Naive B cell (primary cell): ENCODE results near the gene STXBP1. TPM values are rescaled to one million over a fixed set of nuclear protein-coding genes. Genes with fewer than 3 reads are reported as not detected.
A peak's percentile ranks its signal among the peaks of the same experiment; 100 is the strongest.

ENCODE experiments used
- ATAC-seq, 2 donors: fragments of 150-1000 bp; cut with Tn5 transposase; 2 replicates each; pipeline ENCODE4 v1.10.0; 2021; ENCODE audit warnings: low read depth in 2 of 2, mild to moderate bottlenecking in 2 of 2, moderate library complexity in 2 of 2
- DNase-seq: peaks from one replicate; pipeline ENCODE4 v3.0.0; 2022
- H3K27ac Mint-ChIP-seq, 6 donors: one replicate each; pipeline ENCODE4 v1.8.0; 2020 to 2022; ENCODE audit warnings: mild to moderate bottlenecking in 6 of 6, mixed read lengths in 6 of 6, moderate library complexity in 5 of 6, inconsistent platforms in 2 of 6
- H3K27me3 Mint-ChIP-seq, 3 donors: one replicate each; pipeline ENCODE4 v1.8.0; 2021 to 2022; ENCODE audit warnings: mixed read lengths in 3 of 3, mild to moderate bottlenecking in 1 of 3
- H3K36me3 Mint-ChIP-seq, 2 donors: one replicate each; pipeline ENCODE4 v1.8.0; 2020 to 2022; ENCODE audit warnings: mixed read lengths in 2 of 2, inconsistent platforms in 1 of 2, mild to moderate bottlenecking in 1 of 2
- H3K4me1 Mint-ChIP-seq, 3 donors: one replicate each; pipeline ENCODE4 v1.8.0; 2020 to 2022; ENCODE audit warnings: mixed read lengths in 3 of 3, inconsistent platforms in 1 of 3, mild to moderate bottlenecking in 1 of 3, moderate library complexity in 1 of 3
- H3K4me3 Mint-ChIP-seq, 8 donors: one replicate each; pipeline ENCODE4 v1.8.0; 2020 to 2022; ENCODE audit warnings: mild to moderate bottlenecking in 8 of 8, mixed read lengths in 8 of 8, moderate library complexity in 8 of 8, inconsistent platforms in 2 of 8
- H3K9me3 Mint-ChIP-seq, 7 donors: one replicate each; pipeline ENCODE4 v1.8.0; 2020 to 2022; ENCODE audit warnings: mixed read lengths in 7 of 7, mild to moderate bottlenecking in 5 of 7, inconsistent platforms in 2 of 7, moderate library complexity in 1 of 7
- polyA plus RNA-seq, 6 donors: library from polyadenylated mRNA; unstranded; fragments of 300-500 nt; fragmentation: Illumina TruSeq; gene quantifications; one replicate each; pipeline ENCODE4 v1.2.3, GENCODE V29; 2021; ENCODE audit warnings: low read depth in 6 of 6

Gene STXBP1
- polyA plus RNA-seq, 6 donors from 2014 or later = 0.31 TPM; not detected in 5

DNA sequence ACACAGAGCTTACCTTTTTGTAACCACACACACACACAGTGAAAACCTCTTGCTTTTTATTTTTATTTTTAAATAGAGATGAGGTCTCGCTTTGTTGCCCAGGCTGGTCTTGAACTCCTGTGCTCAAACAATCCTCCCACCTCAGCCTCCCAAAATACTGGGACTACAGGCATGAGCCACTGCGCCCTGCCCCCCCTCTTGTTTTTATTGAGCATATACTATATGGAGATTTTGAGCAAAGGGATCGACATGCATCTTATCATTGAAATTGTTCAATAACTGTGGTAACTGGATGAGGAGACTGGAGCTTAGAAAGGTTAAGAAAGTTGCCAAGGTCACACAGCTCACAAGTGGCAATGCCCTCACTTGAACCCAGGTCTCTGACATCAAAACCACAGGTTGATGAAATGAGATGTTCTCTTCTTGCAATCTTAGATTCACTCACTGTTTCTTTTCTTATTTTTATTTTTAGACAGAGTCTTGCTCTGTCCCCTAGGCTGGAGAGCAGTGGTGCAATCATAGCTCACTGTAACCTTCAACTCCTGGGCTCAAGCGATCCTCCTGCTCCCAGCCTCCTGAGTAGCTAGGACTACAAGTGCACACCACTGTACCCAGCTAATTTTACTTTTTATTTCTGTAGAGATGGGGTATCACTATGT, 26.8 kb upstream of the STXBP1 start:
- Mint-ChIP-seq H3K27ac (peak overlapping the region in 1 of 6 donors; percentile 59), H3K27me3 (peaks cover 29 to 39% (median 30%) of the 10 kb centered on the region in 3 donors), H3K4me1 (peaks cover 0 to 5% (median 0%) of the 10 kb centered on the region in 3 donors), H3K4me3 (no peak overlapping the region), H3K9me3 (no peaks in the 10 kb centered on the region), H3K36me3 (no peaks in the 10 kb centered on the region)
- ATAC-seq (no peak), DNase-seq (no peak)

DNA sequence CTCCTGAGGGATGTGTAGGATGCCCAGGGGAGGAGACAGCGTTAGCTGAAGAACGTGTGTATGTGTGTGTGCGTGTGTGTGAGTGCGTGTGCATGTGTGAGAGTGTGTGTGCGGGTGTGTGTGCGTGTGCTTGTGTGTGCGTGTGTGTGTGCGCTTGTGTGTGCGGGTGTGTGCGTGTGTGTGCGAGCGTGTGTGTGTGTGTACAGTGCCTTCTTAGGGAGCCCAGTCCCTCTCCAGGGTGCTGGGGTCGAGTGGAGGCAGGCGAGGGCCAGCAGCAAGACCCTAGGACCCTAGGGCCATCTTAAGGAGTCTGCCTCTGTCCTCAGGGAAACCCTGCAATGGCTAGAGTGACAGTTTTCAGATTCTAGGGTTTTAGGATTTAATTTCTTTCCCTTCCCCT, 26.0 kb upstream of the STXBP1 start:
- DNase-seq = no peak
- Mint-ChIP-seq H3K9me3 (no peaks in the 10 kb centered on the region), H3K27me3 (peaks cover 27 to 32% (median 29%) of the 10 kb centered on the region in 3 donors), H3K27ac (peak overlapping the region in 1 of 6 donors; percentile 35), H3K36me3 (no peaks in the 10 kb centered on the region), H3K4me1 (peaks cover 0 to 5% (median 0%) of the 10 kb centered on the region in 3 donors), H3K4me3 (no peak overlapping the region)
- no peak for ATAC-seq

DNA sequence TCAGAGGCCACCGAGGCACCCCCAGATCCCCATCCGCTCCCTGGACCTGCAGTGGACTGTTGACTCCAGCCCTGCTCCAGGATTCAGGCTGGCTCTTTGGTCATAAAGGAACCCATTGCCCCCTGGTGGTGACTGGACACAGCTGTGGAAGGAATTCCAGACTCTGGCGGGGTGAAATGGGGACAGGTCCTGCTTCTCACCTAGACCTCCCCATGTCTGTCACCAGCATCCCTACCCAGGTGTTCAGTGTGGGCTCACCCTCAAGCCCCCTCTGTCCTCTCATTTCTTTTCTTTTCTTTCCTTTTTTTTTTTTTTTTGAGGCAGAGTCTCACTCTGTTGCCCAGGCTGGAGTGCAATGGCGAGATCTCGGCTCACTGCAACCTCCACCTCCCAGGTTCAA, 25.5 kb upstream of the STXBP1 start:
- DNase-seq (peak; percentile 48), ATAC-seq (peak; percentile 41 to 59)
- H3K27ac Mint-ChIP-seq = peak overlapping the region in 1 of 6 donors; percentile 12
- H3K4me1 Mint-ChIP-seq = peaks cover 0 to 5% (median 0%) of the 10 kb centered on the region in 3 donors
- peaks cover 25 to 30% (median 26%) of the 10 kb centered on the region in 3 donors for H3K27me3 Mint-ChIP-seq
- H3K36me3 Mint-ChIP-seq = no peaks in the 10 kb centered on the region
- no peaks in the 10 kb centered on the region for H3K9me3 Mint-ChIP-seq
- no peak overlapping the region for H3K4me3 Mint-ChIP-seq

DNA sequence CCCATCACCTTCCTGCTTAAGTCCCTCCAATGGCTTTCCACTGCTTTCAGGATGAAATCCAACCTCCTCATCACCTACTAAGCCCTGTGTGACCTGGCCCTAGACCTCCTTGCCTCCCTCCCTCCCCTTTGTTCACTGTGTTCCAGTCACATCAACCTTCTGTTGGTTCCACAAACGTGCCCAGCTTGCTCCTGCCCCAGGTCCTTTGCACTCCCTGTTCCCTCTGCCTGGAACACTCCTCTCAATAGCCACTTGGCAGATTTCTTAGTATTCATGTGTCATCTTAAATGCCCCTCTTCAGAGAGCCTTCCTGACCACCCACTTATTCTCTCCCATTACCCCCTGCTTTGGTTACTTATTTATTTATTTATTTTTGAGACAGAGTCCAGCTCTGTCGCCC, 24.1 kb upstream of the STXBP1 start:
- ATAC-seq = no peak
- Mint-ChIP-seq H3K27me3 (peaks cover 21 to 35% (median 26%) of the 10 kb centered on the region in 3 donors), H3K36me3 (no peaks in the 10 kb centered on the region), H3K4me3 (no peak overlapping the region), H3K9me3 (no peaks in the 10 kb centered on the region), H3K4me1 (peaks cover 0 to 5% (median 0%) of the 10 kb centered on the region in 3 donors), H3K27ac (no peak overlapping the region)
- no peak for DNase-seq

DNA sequence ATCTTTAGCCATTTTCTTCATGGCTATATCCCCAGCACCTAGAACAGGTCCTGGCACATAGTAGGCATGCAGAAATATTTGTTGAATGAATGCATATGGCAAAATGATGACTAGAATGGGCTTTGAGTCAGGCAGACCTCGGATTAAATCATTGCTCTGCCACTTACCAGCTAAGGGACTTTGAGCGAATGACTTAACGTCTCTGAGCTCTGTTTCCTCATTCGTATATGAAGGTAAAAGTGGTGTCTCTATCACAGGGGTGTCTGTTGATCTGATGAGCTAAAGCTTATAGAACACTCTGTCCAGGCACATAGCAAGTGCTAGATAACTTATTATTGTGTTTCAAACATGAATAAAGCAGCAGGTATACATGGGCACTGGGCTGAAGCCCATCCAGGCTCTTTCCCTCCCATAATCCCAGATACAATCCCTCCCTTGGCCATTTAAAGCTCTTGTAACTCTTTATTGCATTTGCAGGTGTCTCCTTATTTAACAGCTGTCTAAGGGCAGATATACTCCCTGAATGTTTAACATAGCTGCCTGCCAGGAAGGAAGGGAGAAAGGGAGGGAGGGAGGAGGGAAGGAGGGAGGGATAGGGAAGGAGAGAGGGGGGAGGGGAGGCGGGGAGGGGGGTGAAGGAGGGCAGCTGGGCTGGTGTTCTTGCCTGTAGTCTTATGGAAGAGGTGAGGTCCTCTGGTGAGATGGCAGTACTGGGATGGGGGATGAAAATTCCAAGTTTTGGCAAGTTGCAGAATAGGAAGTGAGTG, 23.2 kb upstream of the STXBP1 start:
- ATAC-seq = no peak
- H3K9me3 Mint-ChIP-seq = no peaks in the 10 kb centered on the region
- no peak for DNase-seq
- peaks cover 26 to 35% (median 27%) of the 10 kb centered on the region in 3 donors for H3K27me3 Mint-ChIP-seq
- H3K27ac Mint-ChIP-seq = no peak overlapping the region
- no peak overlapping the region for H3K4me3 Mint-ChIP-seq
- H3K36me3 Mint-ChIP-seq = no peaks in the 10 kb centered on the region
- H3K4me1 Mint-ChIP-seq = peaks cover 0 to 5% (median 0%) of the 10 kb centered on the region in 3 donors

DNA sequence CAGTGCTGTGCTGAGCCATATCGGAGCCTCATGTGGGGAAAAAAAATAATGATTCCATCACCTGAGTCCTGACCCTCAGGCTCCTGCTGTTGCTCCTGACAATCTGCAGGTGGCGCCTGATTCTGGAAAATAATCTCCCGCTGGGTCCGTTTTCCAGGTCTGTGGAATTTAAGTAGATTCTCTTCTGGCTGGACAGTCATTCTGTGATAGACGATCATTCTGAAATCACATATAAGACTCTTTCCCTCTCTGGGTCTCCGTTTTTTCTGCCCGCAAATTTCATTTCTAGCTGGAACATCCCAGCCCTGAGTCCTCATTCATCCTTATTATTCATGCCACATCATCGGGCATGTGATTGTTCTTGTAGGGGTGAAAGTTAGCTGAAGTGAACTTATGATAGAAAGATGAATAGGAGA, 22.1 kb upstream of the STXBP1 start:
- DNase-seq = no peak
- no peak overlapping the region for H3K4me3 Mint-ChIP-seq

DNA sequence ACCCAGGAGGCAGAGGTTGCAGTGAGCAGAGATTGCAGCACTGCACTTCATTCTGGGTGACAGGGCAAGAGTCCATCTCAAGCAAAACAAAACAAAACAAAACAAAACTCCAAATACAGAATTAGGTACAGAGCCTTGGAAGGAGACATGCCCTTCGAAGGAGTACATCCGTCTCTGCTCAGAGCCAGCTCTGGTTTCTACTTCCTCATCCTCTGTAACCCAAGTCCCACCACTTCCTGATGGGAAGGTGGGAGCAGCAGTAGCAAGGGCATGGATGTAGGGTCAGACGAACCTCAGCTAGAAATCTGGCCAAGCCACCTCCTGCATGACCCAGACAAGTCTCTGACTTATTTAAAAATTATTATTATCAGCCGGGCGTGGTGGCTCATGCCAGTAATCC, 16.5 kb upstream of the STXBP1 start:
- DNase-seq (no peak), ATAC-seq (no peak)
- H3K27ac Mint-ChIP-seq = no peak overlapping the region
- H3K4me3 Mint-ChIP-seq = no peak overlapping the region
- no peaks in the 10 kb centered on the region for H3K4me1 Mint-ChIP-seq
- H3K27me3 Mint-ChIP-seq = peaks cover 0 to 15% (median 10%) of the 10 kb centered on the region in 3 donors
- H3K36me3 Mint-ChIP-seq = no peaks in the 10 kb centered on the region
- H3K9me3 Mint-ChIP-seq = no peaks in the 10 kb centered on the region

More for the DNA sequence above, 22.1 kb upstream of the STXBP1 start:
- Mint-ChIP-seq H3K4me1 (peaks cover 0 to 5% (median 0%) of the 10 kb centered on the region in 3 donors), H3K27me3 (peaks cover 26 to 35% (median 30%) of the 10 kb centered on the region in 3 donors), H3K27ac (no peak overlapping the region), H3K36me3 (no peaks in the 10 kb centered on the region), H3K9me3 (no peaks in the 10 kb centered on the region)
- ATAC-seq = peak in 1 of 2 donors; percentile 64

DNA sequence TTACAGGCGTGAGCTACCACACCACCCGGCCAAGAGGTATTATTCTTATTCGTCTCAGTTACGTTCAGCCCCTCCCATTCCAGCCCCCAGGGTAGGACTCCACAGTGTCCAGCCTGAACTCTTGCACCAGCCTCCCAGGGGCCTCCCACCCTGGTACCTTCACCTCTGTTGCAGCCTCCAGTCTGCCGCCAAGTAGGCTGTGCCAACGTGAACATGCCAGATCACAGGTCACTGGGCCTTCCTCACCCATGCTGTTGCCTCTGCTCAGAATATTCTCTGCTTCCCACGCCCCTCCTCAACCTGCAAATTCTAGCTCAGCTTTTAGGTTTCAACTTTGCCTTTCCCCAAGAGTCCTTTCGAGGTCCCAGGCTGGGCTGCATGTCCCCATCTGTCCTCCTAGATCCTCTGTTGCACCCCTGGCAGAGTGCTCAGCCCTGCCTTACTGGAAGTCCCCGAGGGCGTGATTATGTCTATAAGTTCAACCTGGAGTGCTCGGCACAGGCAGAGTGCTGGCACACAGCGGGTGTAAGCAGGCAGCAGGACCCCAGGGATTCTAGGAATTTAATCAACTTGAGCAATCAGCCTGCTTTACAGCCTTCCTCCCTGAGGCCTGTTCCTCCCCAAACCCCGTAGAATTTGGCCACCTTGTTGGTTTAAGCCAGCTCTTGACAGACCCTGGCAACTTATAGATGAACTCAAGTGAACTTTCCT, 13.1 kb upstream of the STXBP1 start:
- ATAC-seq (no peak), DNase-seq (no peak)
- H3K36me3 Mint-ChIP-seq = no peaks in the 10 kb centered on the region
- H3K27ac Mint-ChIP-seq = peak overlapping the region in 1 of 6 donors; percentile 93
- peaks cover 5 to 28% (median 17%) of the 10 kb centered on the region in 3 donors for H3K27me3 Mint-ChIP-seq
- H3K4me3 Mint-ChIP-seq = peak overlapping the region in 1 of 8 donors; percentile 9
- H3K4me1 Mint-ChIP-seq = no peaks in the 10 kb centered on the region
- no peaks in the 10 kb centered on the region for H3K9me3 Mint-ChIP-seq

DNA sequence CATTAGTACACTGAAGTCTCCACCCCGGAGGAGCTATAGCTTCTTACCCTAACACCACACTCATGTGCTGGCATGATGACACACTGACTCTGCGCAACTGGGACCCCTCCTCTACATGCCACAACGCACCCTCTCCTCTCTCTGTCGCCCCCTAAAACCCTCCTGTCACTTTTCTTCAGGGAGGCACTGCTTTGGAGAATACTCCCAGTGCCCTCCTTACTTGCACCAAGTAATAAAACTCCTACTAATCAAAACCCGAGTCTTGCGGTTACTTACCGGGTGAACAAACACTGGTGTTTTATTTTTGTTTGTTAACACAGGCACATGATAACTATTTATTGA, 12.6 kb upstream of the STXBP1 start:
- H3K27ac Mint-ChIP-seq = peak overlapping the region in 1 of 6 donors; percentile 14
- no peak for ATAC-seq
- no peak for DNase-seq
- peaks cover 5 to 29% (median 14%) of the 10 kb centered on the region in 3 donors for H3K27me3 Mint-ChIP-seq
- H3K9me3 Mint-ChIP-seq = no peaks in the 10 kb centered on the region
- H3K36me3 Mint-ChIP-seq = no peaks in the 10 kb centered on the region
- no peak overlapping the region for H3K4me3 Mint-ChIP-seq
- H3K4me1 Mint-ChIP-seq = no peaks in the 10 kb centered on the region

DNA sequence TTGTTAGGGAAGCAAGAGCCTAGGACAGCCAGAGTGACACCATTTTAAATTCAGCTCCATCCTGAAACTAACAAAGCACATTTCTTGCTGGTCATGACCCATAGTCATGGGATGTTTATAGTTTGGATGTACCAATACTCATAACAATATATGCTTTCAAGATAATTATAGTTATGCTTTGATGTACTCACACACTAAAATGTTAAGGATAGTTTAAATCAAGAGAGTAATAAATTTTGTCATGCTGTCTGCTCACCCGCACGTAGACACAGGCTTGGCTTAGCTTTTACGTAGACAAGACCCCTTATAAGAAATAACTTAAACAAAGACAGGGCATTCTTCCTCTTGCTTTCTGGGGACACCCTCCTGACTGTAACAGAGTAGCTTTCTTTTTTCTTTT, 8.9 kb upstream of the STXBP1 start:
- Mint-ChIP-seq H3K27ac (no peak overlapping the region), H3K36me3 (no peaks in the 10 kb centered on the region), H3K4me3 (no peak overlapping the region), H3K4me1 (peaks cover 4 to 8% (median 4%) of the 10 kb centered on the region in 3 donors), H3K27me3 (peaks cover 14 to 44% (median 16%) of the 10 kb centered on the region in 3 donors), H3K9me3 (no peaks in the 10 kb centered on the region)
- no peak for ATAC-seq
- DNase-seq = no peak

DNA sequence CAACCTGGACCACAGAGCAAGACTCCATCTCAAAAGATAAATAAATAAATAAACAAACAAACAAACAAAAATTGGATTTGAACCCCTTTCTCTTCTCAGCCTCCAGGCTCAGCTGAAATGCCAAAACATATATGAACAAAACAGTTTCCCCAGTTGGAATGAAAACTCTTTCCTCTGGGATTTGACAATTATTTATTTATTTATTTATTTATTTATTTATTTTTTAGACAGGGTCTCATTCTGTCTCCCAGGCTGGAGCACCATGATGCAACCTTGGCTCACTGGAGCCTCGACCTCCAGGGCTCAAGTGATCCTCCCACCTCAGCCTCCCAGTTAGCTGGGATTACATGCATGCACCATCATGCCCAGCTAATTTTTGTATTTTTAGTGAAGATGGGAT, 6.0 kb upstream of the STXBP1 start:
- Mint-ChIP-seq H3K9me3 (no peaks in the 10 kb centered on the region), H3K36me3 (no peaks in the 10 kb centered on the region), H3K27ac (no peak overlapping the region), H3K4me3 (no peak overlapping the region), H3K4me1 (peaks cover 9 to 19% (median 11%) of the 10 kb centered on the region in 3 donors), H3K27me3 (peaks cover 20 to 63% (median 33%) of the 10 kb centered on the region in 3 donors)
- DNase-seq (no peak), ATAC-seq (no peak)

DNA sequence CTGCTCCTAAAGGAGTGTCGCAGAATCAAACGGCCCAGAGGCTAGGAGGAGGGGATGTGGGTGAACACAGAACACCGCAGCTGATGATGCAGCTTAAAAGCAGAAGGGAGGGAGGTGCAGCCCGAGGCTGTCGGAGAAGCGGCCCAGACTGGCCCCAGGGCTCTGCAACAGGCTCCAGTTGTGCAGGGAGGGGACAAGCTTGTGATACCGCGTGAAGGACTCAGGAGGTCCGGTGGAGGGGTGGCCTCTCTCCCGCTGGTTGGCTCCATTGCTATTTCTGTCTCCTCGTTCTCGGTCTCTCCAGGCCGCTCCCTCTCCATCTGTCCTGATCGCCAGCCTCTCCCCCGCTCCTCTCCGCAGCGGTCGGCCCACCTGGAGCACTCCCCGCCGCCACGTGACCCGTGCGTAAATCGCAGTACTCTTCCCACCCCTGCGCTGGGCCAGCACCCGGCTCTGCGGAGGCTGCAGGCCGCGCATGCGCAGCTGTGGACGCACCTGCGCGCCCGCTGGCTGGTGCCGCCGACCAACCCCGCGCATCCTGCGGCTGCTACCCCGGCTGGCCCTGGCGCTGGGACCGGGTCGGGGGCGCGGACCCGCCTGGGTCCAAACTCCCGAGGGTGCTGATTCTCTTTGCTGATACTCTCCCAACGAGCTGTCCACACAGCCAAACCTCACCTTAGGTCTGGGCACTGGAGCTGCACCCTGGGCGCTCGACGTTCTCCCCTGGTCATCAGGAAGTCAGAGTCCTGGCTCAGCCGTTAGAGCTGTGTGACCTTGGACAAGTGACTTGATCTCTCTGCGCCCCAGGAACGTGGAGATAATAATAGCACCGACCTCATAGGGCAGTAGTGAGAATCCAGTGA, 3.7 kb upstream of the STXBP1 start:
- Mint-ChIP-seq H3K4me3 (peak overlapping the region; percentile 75 to 87 (median 85)), H3K4me1 (peaks cover 19 to 30% (median 24%) of the 10 kb centered on the region in 3 donors), H3K9me3 (peaks cover 0 to 2% (median 0%) of the 10 kb centered on the region in 7 donors), H3K27me3 (peaks cover 28 to 61% (median 37%) of the 10 kb centered on the region in 3 donors), H3K27ac (peak overlapping the region in 3 of 6 donors; percentile 41 to 52 (median 51)), H3K36me3 (peaks cover 0 to 6% of the 10 kb centered on the region in 2 donors)
- DNase-seq = peak; percentile 63
- peak; percentile 62 to 63 for ATAC-seq

DNA sequence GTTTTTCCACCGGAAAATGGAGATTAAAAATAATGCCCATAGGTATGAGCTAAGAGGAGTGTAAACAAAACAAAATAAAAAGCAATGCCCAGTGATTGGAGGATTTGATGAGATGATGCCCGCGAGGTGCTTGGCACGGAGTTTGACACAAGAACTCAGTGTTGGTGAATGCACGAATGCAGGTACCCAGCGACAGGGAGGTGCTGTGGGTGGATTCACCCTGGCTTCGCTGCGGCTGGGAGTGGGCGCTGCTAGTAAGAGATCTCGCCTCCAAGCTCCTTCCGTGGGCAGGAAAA, 526 bp upstream of the STXBP1 start:
- ATAC-seq (peak; percentile 2 to 9), DNase-seq (no peak)
- peaks cover 22 to 33% (median 28%) of the 10 kb centered on the region in 3 donors for H3K4me1 Mint-ChIP-seq
- peak overlapping the region; percentile 94 to 98 (median 96) for H3K4me3 Mint-ChIP-seq
- H3K27ac Mint-ChIP-seq = peak overlapping the region; percentile 21 to 94 (median 78)
- peaks cover 0 to 2% (median 0%) of the 10 kb centered on the region in 7 donors for H3K9me3 Mint-ChIP-seq
- H3K27me3 Mint-ChIP-seq = peaks cover 42 to 60% (median 51%) of the 10 kb centered on the region in 3 donors
- H3K36me3 Mint-ChIP-seq = peaks cover 0 to 6% of the 10 kb centered on the region in 2 donors
